Body of pancreas (tissue), 4 donors: ENCODE measurements around the gene PLEKHA8.

ENCODE experiments used
- POLR2A ChIP-seq, 3 donors: fragments of 450-650 bp; IDR thresholded peaks; one replicate each; pipeline ENCODE4 v1.6.1; 2016; ENCODE audit warnings: antibody characterized with exemption in 3 of 3, mild to moderate bottlenecking in 2 of 3
- TF ChIP-seq, protein P1 (sequence below), 7 experiments: fragments of 450-650 bp in 4 of 7; fragments of 200-600 bp in 3 of 7; sonication (generic) in 3 of 7; IDR thresholded peaks; one replicate each; pipeline ENCODE4 v1.5.1; 2016 to 2019; ENCODE audit warnings: antibody characterized with exemption in 7 of 7

DNA sequence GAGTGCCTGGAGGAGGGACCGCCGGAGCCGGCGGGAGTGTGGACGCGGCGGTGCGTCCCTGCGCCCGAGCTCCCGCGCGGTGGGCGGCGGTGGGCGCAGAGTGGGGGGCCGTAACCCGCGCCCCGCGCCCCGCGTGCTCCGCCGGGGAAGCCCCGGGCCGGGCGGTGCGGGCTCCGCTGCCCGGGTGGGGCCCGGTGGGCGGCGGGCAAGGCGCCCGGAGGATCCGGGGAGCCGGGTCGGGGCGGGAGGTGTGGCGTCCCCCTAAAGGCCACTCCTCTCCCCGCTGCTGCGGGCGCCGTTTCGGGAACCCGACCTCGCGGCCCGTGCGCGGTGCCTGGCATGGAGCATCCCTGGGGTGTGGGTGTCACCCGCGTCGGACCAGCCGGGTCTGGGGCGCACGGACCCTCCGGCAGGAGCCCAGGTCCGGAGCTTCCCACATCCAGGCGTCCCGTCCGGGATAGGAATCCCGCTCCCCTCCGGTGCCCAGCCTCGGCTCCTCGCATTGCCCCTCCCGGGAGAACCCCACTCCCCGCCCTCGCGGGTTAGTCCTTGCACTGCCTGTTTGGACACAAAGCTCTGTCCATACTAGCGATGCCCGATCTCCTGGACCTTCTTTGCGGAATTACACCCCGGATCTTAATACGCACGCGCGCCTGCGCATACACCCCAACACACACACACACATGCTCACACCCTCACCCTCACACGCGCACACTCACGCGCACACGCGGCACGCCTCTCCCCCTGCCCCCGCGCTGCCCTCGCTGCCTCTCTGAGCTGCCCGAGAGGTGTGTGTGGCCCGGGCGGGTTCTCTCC lies 107.3 kb downstream of the PLEKHA8 start:
- TF ChIP-seq, protein P1, sequence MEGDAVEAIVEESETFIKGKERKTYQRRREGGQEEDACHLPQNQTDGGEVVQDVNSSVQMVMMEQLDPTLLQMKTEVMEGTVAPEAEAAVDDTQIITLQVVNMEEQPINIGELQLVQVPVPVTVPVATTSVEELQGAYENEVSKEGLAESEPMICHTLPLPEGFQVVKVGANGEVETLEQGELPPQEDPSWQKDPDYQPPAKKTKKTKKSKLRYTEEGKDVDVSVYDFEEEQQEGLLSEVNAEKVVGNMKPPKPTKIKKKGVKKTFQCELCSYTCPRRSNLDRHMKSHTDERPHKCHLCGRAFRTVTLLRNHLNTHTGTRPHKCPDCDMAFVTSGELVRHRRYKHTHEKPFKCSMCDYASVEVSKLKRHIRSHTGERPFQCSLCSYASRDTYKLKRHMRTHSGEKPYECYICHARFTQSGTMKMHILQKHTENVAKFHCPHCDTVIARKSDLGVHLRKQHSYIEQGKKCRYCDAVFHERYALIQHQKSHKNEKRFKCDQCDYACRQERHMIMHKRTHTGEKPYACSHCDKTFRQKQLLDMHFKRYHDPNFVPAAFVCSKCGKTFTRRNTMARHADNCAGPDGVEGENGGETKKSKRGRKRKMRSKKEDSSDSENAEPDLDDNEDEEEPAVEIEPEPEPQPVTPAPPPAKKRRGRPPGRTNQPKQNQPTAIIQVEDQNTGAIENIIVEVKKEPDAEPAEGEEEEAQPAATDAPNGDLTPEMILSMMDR (IDR thresholded peaks at IDR 0.05), result no peak
- peak in 2 of 3 donors; percentile 36 to 50 for TF ChIP-seq POLR2A (IDR thresholded peaks at IDR 0.05)
